Right forelimb (tissue), 1 donor: ENCODE results near the gene ADAMTS18.

ENCODE experiments used
- DNase-seq: peaks from one replicate; pipeline ENCODE4 v3.0.0-alpha.2; 2018

ADAMTS18 gene

GRCh38 chr16:77435272-77435820 lies 512 bp upstream of the ADAMTS18 start:
- no peak for DNase-seq

- DNase-seq = no peak
Observed at GRCh38 chr16:77434022-77434529, 758 bp downstream of the ADAMTS18 start.

GRCh38 chr16:77433146-77433545 lies 1.7 kb downstream of the ADAMTS18 start:
- no peak for DNase-seq

- no peak for DNase-seq
Observed at GRCh38 chr16:77432264-77432663, 2.6 kb downstream of the ADAMTS18 start.

GRCh38 chr16:77430787-77431585 lies 3.8 kb downstream of the ADAMTS18 start:
- no peak for DNase-seq

GRCh38 chr16:77430360-77430759 lies 4.5 kb downstream of the ADAMTS18 start:
- no peak for DNase-seq

- no peak for DNase-seq
Observed at GRCh38 chr16:77424871-77425604, 9.8 kb downstream of the ADAMTS18 start.

GRCh38 chr16:77422196-77422784 lies 12.5 kb downstream of the ADAMTS18 start:
- no peak for DNase-seq

- no peak for DNase-seq
Observed at GRCh38 chr16:77416939-77417480, 17.8 kb downstream of the ADAMTS18 start.

- no peak for DNase-seq
Observed at GRCh38 chr16:77414752-77415231, 20.0 kb downstream of the ADAMTS18 start.

GRCh38 chr16:77410449-77410848 lies 24.4 kb downstream of the ADAMTS18 start:
- no peak for DNase-seq

- DNase-seq = no peak
Observed at GRCh38 chr16:77409311-77409710, 25.5 kb downstream of the ADAMTS18 start.

GRCh38 chr16:77408607-77409006 lies 26.2 kb downstream of the ADAMTS18 start:
- no peak for DNase-seq

GRCh38 chr16:77406680-77407079 lies 28.2 kb downstream of the ADAMTS18 start:
- no peak for DNase-seq

GRCh38 chr16:77404775-77405174 lies 30.1 kb downstream of the ADAMTS18 start:
- no peak for DNase-seq

GRCh38 chr16:77403732-77404131 lies 31.1 kb downstream of the ADAMTS18 start:
- no peak for DNase-seq

- DNase-seq = no peak
Observed at GRCh38 chr16:77402672-77403071, 32.2 kb downstream of the ADAMTS18 start.

GRCh38 chr16:77402118-77402517 lies 32.7 kb downstream of the ADAMTS18 start:
- DNase-seq = no peak

- no peak for DNase-seq
Observed at GRCh38 chr16:77399546-77399945, 35.3 kb downstream of the ADAMTS18 start.

GRCh38 chr16:77399066-77399465 lies 35.8 kb downstream of the ADAMTS18 start:
- DNase-seq = no peak

GRCh38 chr16:77398495-77398894 lies 36.3 kb downstream of the ADAMTS18 start:
- DNase-seq = no peak

- no peak for DNase-seq
Observed at GRCh38 chr16:77396461-77396860, 38.4 kb downstream of the ADAMTS18 start.

- DNase-seq = no peak
Observed at GRCh38 chr16:77394699-77395098, 40.1 kb downstream of the ADAMTS18 start.
